Measurements from ENCODE around the gene CBR3. TPM values are rescaled to one million over a fixed set of nuclear protein-coding genes. Genes with fewer than 3 reads are reported as not detected.

The CBR3 gene
- total RNA-seq, 6 experiments from 2014 or later = 0.17 to 1.3 (median 0.74) TPM; not detected in 2

- intact Hi-C loops (cut with DNase I) = no loop called here
- ATAC-seq = no peak
- no peaks in the 10 kb centered on the region for H3K27me3 ChIP-seq
- TF ChIP-seq CTCF (IDR thresholded peaks at IDR 0.05) (no peak), POLR2A (IDR thresholded peaks at IDR 0.05) (no peak)
- no peak overlapping the region for H3K4me3 ChIP-seq
- peaks cover 0 to 9% (median 4%) of the 10 kb centered on the region in 4 donors for H3K4me1 ChIP-seq
- 56% methylated on average over 2 of the region's 2 CpGs for WGBS (ENCODE audit: insufficient coverage, low coverage, low lambda C conversion rate, missing lambda C conversion rate)
- H3K27ac ChIP-seq = no peak overlapping the region
- no peaks in the 10 kb centered on the region for H3K36me3 ChIP-seq
- no peak for DNase-seq
- no peaks in the 10 kb centered on the region for H3K9me3 ChIP-seq
These were observed 10.5 kb upstream of the CBR3 start for GRCh38 chr21:36124395-36124794.

DNA sequence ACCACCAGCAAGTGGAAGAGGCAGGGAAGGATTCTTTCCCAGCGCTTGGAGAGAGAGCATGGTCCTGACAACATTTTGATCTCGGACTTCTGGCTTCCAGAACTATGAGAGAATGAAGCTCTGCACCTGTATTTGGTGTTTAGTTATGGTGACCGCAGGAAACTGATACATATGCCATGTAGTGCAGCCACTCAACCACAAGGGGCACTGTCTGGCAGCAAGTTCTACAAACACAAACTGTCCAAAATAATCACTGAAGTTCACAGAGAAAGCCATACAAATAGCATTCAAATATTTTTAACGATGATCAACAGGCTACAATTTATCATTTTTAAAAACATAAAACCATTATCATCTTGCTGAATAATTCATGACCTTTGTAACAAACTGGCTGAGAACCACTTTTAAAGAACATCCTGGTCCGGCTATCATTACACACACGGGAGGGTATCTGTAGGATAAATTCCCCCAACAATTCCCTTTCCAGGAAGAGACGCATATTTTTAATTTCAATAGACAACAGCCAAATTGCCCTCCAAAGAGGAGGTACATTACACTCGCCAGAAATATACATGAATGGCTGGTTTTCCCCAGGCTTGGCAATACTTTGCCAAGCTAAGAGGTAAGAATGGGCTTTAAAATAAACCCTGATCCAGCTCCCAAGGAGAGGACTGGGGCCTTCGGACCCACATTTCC, 9.2 kb upstream of the CBR3 start:
- Histone ChIP-seq H3K36me3 (no peaks in the 10 kb centered on the region), H3K27me3 (no peaks in the 10 kb centered on the region), H3K4me1 (peaks cover 0 to 9% (median 4%) of the 10 kb centered on the region in 4 donors), H3K27ac (no peak overlapping the region), H3K4me3 (no peak overlapping the region), H3K9me3 (no peaks in the 10 kb centered on the region)
- DNase-seq = peak in 1 of 3 donors; percentile 41
- 36% methylated on average over 7 of the region's 9 CpGs for WGBS (ENCODE audit: insufficient coverage, low coverage, low lambda C conversion rate, missing lambda C conversion rate)
- ATAC-seq = peak; percentile 56 to 65 (median 62)
- intact Hi-C loops (cut with DNase I) = no loop called here
- peak; percentile 74 to 96 (median 93) for TF ChIP-seq CTCF (IDR thresholded peaks at IDR 0.05)
- no peak for TF ChIP-seq POLR2A (IDR thresholded peaks at IDR 0.05)

- DNase-seq (no peak), ATAC-seq (no peak)
- Histone ChIP-seq H3K27me3 (no peaks in the 10 kb centered on the region), H3K4me1 (peaks cover 0 to 9% (median 4%) of the 10 kb centered on the region in 4 donors), H3K9me3 (no peaks in the 10 kb centered on the region), H3K27ac (no peak overlapping the region), H3K4me3 (no peak overlapping the region), H3K36me3 (no peaks in the 10 kb centered on the region)
- intact Hi-C loops (cut with DNase I) = no loop called here
- TF ChIP-seq POLR2A (IDR thresholded peaks at IDR 0.05) = no peak
These were observed 8.7 kb upstream of the CBR3 start for GRCh38 chr21:36126208-36126565.

DNA sequence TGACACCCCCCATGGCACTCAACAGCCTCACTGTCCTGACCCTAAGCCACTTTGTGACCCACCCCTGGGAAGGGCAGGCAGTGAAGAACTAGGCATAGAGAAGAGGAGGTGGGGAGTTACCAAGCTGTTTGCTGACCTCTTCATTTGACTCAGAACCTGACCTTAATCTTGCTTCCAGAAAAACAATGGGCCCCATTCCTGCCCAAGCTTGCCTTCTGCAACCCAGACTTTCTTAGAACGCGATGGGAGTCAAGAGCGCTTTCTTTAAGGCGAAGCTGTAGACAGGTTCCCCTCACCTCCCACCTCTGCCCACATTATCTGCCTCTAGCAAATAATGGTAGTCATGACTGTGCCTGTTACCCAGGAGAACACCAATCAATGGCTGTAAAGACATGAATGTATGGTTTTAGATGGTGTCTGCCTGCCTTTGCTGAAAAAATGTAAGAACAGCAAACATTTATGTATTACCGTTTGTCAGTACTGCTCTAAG, 8.2 kb upstream of the CBR3 start:
- Histone ChIP-seq H3K9me3 (no peaks in the 10 kb centered on the region), H3K27me3 (no peaks in the 10 kb centered on the region), H3K36me3 (no peaks in the 10 kb centered on the region), H3K4me1 (peaks cover 0 to 9% (median 4%) of the 10 kb centered on the region in 4 donors), H3K27ac (no peak overlapping the region), H3K4me3 (no peak overlapping the region)
- no peak for TF ChIP-seq CTCF (IDR thresholded peaks at IDR 0.05)
- TF ChIP-seq POLR2A (IDR thresholded peaks at IDR 0.05) = no peak
- intact Hi-C loops (cut with DNase I) = no loop called here
- whole genome bisulfite sequencing (ENCODE audit: insufficient coverage, low coverage, low lambda C conversion rate, missing lambda C conversion rate) = 98% methylated on average over 5 of the region's 5 CpGs
- no peak for ATAC-seq
- no peak for DNase-seq

DNA sequence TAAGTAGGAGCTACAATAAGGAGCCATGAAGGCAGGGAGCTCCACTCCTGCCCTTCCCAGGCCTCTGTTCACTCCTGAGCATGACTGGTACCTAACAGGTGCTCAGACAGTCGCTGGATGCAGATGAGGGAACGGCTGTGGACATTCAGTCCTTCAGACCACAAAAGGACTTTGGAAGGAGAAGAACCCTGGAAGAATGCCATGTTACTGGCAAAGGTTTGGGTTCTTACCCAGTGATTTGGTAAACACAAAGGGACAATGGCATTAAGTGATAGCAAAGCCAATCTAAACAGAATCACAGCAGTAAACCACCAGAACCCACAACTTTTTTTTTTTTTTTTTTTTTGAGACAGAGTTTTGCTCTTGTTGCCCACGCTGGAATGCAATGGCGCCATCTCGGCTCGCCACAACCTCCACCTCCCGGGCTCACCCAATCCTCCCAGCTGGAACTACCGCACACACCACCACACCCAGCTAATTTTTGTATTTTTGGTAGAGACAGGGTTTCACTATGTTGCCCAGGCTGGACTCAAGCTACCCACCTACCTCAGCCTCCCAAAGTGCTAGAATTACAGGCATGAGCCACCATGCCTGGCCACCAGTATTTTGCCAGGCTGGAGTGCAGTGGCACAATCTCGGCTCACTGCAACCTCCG, 7.5 kb upstream of the CBR3 start:
- ATAC-seq = peak; percentile 33 to 80 (median 64)
- DNase-seq = peak in 1 of 3 donors; percentile 66
- Histone ChIP-seq H3K4me3 (no peak overlapping the region), H3K4me1 (peaks cover 0 to 9% (median 4%) of the 10 kb centered on the region in 4 donors), H3K27me3 (no peaks in the 10 kb centered on the region), H3K9me3 (no peaks in the 10 kb centered on the region), H3K27ac (no peak overlapping the region), H3K36me3 (no peaks in the 10 kb centered on the region)
- TF ChIP-seq CTCF (IDR thresholded peaks at IDR 0.05) (no peak), POLR2A (IDR thresholded peaks at IDR 0.05) (no peak)
- intact Hi-C loops (cut with DNase I) = no loop called here
- 53% methylated on average over 8 of the region's 10 CpGs for WGBS (ENCODE audit: insufficient coverage, low coverage, low lambda C conversion rate, missing lambda C conversion rate)

Data from right lobe of liver (tissue), 6 donors.